Fibroblast of the aortic adventitia (primary cell): ENCODE data around the gene QKI. TPM values are rescaled to one million over a fixed set of nuclear protein-coding genes. Genes with fewer than 3 reads are reported as not detected.
"Not testable (repeated sequence)": the region's sequence is repeated elsewhere in the genome, so short reads cannot be mapped to it uniquely, and the experiment has no call there.

Experiments
- DNase-seq: peaks from one replicate; pipeline ENCODE4 v3.0.0-alpha.2; 2010; ENCODE audit warnings: low read depth
- H3K4me3 ChIP-seq: 2 replicates; pipeline ENCODE4 v1.5.1; 2011; ENCODE audit warnings: low read depth, mild to moderate bottlenecking, control low read depth, low read length, moderate library complexity
- CTCF ChIP-seq: IDR thresholded peaks from 2 replicates; pipeline ENCODE4 v1.5.1; 2011; ENCODE audit warnings: mild to moderate bottlenecking, low read length, control low read depth, inconsistent platforms; ENCODE audit not compliant: insufficient read depth
- total RNA-seq: library from RNA; depleted of rRNA; stranded (reverse); fragments of >200 nt; gene quantifications from 2 replicates; pipeline ENCODE4 v1.2.3, GENCODE V29; 2012; ENCODE audit warnings: low replicate concordance

QKI gene
- total RNA-seq, 1 donor: 125 TPM

DNA sequence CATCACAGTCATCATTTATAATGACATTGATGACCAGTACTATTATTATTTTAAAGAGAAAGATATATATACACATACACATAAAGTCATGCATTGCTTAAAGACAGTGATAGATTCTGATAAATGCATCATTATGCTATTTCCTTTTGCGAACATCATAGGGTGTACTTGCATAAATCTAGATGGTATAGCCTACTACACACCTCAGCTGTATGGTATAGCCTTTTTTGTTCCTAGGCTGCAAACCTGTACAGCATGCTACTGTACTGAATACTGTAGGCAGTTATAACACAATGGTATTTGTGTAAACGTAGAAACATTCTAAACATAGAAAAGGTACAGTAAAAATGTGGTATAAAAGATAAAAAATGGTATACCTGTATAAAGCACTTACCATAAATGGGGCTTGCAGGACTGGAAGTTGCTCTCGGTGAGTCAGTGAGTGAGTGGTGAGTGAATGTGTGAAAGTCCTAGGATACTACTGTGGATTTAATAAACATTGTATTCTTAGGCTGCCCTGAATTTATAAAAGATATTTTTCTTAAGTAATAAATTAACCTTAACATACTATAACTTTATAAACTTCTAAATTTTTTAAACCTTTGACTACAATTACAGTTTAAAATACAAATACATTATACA is 23.9 kb downstream of the QKI start:
- no peak for TF ChIP-seq CTCF
- no peak overlapping the region for H3K4me3 ChIP-seq
- DNase-seq: no peak

DNA sequence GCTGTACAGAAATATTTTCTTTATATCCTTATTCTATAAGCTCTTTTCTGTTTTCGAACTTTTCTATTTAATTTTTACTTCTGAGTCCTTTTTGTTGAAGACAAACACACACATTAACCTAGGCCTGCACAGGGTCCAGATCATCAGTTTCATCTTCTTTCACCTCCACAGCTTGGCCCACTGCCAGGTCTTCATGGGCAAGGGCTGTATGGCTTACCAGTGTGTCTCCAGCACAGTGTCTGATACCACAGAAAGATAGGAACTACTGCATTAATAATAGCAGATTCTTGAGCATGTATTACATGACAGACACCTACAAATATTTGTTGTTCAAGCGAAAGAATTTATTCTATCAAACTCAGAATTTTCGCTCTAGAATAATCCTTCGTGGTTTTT is 24.4 kb downstream of the QKI start:
- no peak overlapping the region for H3K4me3 ChIP-seq
- no peak for TF ChIP-seq CTCF
- DNase-seq: no peak

- H3K4me3 ChIP-seq, DNase-seq: not testable (repeated sequence)
These were observed 24.9 kb downstream of the QKI start for GRCh38 chr6:163439390-163439789.

- TF ChIP-seq CTCF: no peak
- no peak for DNase-seq
These were observed 25.5 kb downstream of the QKI start for GRCh38 chr6:163439997-163440396.

GRCh38 chr6:163442336-163442735 is 27.8 kb downstream of the QKI start:
- no peak for TF ChIP-seq CTCF
- no peak for DNase-seq
- no peak overlapping the region for H3K4me3 ChIP-seq

More at GRCh38 chr6:163439997-163440396, 25.5 kb downstream of the QKI start:
- no peak overlapping the region for H3K4me3 ChIP-seq

GRCh38 chr6:163444077-163444476 is 29.6 kb downstream of the QKI start:
- peak; percentile 11 for TF ChIP-seq CTCF
- no peak overlapping the region for H3K4me3 ChIP-seq
- no peak for DNase-seq

DNA sequence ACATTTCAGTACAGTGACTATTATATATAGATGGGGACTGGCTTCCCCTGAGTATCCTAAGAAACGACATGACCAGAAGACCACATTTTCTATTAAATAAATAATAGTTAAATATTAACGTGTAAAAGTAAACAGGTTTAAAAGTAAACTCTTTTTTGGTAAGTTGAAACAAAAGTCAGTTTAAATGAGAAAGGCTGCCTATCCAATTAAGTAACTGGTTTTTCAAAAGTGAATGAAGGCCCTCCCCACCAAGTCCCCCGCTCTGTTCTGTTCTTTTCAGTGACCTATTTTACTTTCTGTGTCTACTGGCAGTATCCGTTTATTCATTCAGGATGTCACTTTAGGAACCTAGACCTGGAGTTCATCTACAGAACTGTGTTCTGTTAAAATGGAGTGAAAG is 32.0 kb downstream of the QKI start:
- no peak for DNase-seq
- TF ChIP-seq CTCF: no peak
- H3K4me3 ChIP-seq: no peak overlapping the region
